ENCODE measurements around the gene SLC6A18. TPM values are rescaled to one million over a fixed set of nuclear protein-coding genes. Genes with fewer than 3 reads are reported as not detected.

SLC6A18 gene
- total RNA-seq, 1 donor from 2014 or later: not detected

DNA sequence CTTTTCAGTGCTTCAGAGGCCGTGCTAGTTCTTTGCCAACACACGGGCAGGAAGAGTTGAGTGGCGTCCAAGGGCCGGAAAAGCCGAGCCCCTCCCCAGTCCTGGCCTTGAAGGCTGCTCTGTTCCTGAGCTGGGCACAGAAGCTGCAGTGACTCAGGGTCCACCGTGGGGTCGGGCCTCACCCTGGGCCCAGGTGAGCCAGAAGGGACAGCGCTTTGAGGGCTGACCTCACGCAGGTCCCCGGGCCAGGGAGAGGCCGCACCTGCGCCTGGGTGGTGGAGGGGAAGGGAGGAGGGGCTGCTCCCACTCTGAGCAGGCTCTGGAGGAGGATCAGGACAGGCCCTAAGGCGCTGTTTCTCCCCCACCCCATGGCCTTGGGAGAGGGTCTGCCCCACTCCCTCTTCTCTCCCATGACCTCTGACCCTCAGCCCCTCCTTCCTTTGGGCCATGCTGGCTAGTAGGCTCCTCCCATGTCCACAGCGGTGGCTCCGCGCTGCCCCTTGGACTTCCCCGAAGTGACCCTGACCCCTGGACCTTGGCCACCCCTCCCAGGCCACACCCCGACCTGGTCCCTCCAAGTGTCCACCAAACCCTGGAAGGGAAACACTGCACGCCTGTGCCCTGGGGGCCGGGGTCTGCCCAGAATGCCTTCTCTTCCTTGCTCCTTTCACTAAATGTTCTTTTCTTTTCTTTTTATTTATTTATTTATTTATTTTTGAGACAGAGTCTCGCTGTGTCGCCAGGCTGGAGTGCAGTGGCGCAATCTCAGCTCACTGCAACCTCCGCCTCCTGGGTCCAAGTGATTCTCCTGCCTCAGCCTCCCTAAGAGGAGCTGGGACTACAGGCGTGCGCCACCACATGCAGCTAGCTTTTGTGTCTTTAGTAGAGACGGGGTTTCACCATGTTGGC is 43.5 kb upstream of the SLC6A18 start:
- H3K4me3 ChIP-seq (ENCODE audit: low read length in 3 of 3): no peak overlapping the region
- no peaks in the 10 kb centered on the region for H3K4me1 ChIP-seq (ENCODE audit: control insufficient read depth in 3 of 3, insufficient read depth in 3 of 3, low read length in 3 of 3)
- no peaks in the 10 kb centered on the region for H3K9me3 ChIP-seq (ENCODE audit: control insufficient read depth in 3 of 3, low read length in 3 of 3)
- no peaks in the 10 kb centered on the region for H3K36me3 ChIP-seq (ENCODE audit: control insufficient read depth in 3 of 3, insufficient read depth in 3 of 3, low read length in 3 of 3)
- no peak overlapping the region for H3K9ac ChIP-seq (ENCODE audit: low read depth in 1 of 3, low read length in 3 of 3)
- H3K27me3 ChIP-seq (ENCODE audit: control insufficient read depth in 3 of 3, insufficient read depth in 3 of 3, low read length in 3 of 3): peaks cover 0 to 25% (median 23%) of the 10 kb centered on the region in 3 donors
- H3K27ac ChIP-seq (ENCODE audit: low read depth, low read length): no peak overlapping the region

DNA sequence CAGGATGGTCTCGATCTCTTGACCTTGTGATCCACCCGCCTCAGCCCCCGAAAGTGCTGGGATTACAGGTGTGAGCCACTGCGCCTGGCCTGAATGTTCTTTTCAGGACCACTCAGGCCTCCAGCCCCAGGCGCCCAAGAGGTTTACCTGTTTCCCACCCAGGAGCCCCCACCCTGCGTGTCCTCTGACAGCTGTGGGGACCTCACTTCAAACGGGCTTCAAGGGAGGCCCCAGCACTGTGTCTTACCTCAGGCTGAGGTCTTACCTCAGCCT is 42.9 kb upstream of the SLC6A18 start:
- no peaks in the 10 kb centered on the region for H3K4me1 ChIP-seq (ENCODE audit: control insufficient read depth in 3 of 3, insufficient read depth in 3 of 3, low read length in 3 of 3)
- H3K9ac ChIP-seq (ENCODE audit: low read depth in 1 of 3, low read length in 3 of 3): no peak overlapping the region

DNA sequence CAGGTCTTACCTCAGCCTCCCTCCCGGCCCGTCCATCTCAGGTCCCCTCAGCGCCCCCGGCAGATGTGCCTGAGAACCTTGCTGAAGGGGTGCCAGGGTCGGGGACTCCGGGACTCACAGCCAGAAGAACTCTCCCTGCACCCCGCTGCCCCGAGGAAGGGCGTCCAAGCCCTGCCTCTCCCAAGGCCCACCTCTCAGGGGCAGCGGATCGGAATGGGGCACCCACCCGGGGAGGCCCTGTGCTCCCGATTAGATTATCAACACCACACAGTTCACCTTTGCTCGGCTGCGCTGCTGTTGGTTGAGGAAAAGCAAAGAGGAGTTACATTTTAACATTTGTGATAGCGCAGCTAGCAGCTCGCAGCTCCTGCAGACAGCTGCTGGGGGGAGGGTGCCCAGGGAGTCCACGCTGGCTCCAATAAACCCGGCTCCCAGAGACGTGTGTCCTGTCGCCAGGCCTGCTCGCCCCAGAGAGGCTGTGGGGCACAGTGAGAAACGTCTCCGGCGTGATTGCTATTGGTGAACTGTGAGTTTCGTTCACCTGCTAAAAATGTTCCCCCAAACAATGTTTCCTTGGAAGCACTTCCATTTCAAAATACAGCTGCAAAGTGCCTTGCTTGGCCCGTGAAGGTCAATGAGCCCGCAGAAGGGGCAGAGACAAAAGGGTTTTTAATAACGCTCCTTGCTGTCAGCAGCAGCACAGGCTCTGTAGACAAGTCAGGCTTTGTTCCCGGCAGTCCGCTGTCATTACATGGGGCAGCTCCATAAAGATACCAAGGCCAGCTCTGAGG is 42.4 kb upstream of the SLC6A18 start:
- Histone ChIP-seq H3K9me3 (ENCODE audit: control insufficient read depth in 3 of 3, low read length in 3 of 3) (no peaks in the 10 kb centered on the region), H3K36me3 (ENCODE audit: control insufficient read depth in 3 of 3, insufficient read depth in 3 of 3, low read length in 3 of 3) (no peaks in the 10 kb centered on the region), H3K27me3 (ENCODE audit: control insufficient read depth in 3 of 3, insufficient read depth in 3 of 3, low read length in 3 of 3) (peaks cover 3 to 30% (median 29%) of the 10 kb centered on the region in 3 donors), H3K27ac (ENCODE audit: low read depth, low read length) (no peak overlapping the region), H3K9ac (ENCODE audit: low read depth in 1 of 3, low read length in 3 of 3) (no peak overlapping the region), H3K4me3 (ENCODE audit: low read length in 3 of 3) (no peak overlapping the region), H3K4me1 (ENCODE audit: control insufficient read depth in 3 of 3, insufficient read depth in 3 of 3, low read length in 3 of 3) (no peaks in the 10 kb centered on the region)

More for the DNA sequence above, 42.9 kb upstream of the SLC6A18 start:
- Histone ChIP-seq H3K27ac (ENCODE audit: low read depth, low read length) (no peak overlapping the region), H3K9me3 (ENCODE audit: control insufficient read depth in 3 of 3, low read length in 3 of 3) (no peaks in the 10 kb centered on the region), H3K36me3 (ENCODE audit: control insufficient read depth in 3 of 3, insufficient read depth in 3 of 3, low read length in 3 of 3) (no peaks in the 10 kb centered on the region), H3K4me3 (ENCODE audit: low read length in 3 of 3) (no peak overlapping the region), H3K27me3 (ENCODE audit: control insufficient read depth in 3 of 3, insufficient read depth in 3 of 3, low read length in 3 of 3) (peaks cover 0 to 25% (median 25%) of the 10 kb centered on the region in 3 donors)

DNA sequence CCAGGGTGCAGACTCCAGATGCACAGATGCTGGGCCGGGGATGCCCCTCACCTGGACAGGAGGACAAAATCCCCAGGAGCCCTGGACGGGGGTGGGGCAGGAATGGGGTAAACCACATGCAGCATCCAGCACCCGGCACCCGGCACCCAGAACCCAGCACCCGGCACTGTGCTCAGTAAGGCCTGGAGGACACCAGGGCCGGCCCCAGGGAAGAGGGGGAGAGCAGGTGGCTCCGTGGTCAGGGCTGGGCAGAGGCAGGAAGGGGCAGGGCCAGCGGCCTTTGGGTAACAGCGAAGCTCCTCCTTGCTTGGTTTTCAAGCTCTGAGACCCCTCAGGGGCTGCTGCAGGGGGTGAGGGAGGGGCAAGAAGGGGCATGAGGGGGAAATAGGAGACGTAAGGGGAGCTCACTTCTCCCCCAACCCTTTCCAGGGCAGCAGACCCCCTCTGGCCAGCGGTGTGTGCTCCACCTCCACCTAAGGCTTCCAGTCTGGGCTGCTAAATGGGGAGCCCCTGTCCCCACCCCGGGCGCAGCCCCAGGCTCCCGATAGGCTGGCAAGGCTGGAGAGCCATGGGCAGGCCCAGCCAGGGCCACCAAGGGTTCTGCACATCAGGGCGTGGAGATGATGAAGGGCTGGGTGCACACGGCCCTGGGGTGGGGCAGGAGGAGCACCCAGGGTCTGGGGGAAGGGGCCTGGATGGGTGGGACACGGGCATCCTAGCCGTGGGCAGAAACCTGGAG is 41.6 kb upstream of the SLC6A18 start:
- Histone ChIP-seq H3K27me3 (ENCODE audit: control insufficient read depth in 3 of 3, insufficient read depth in 3 of 3, low read length in 3 of 3) (peaks cover 8 to 35% (median 33%) of the 10 kb centered on the region in 3 donors), H3K4me1 (ENCODE audit: control insufficient read depth in 3 of 3, insufficient read depth in 3 of 3, low read length in 3 of 3) (no peaks in the 10 kb centered on the region), H3K36me3 (ENCODE audit: control insufficient read depth in 3 of 3, insufficient read depth in 3 of 3, low read length in 3 of 3) (no peaks in the 10 kb centered on the region), H3K9me3 (ENCODE audit: control insufficient read depth in 3 of 3, low read length in 3 of 3) (no peaks in the 10 kb centered on the region), H3K27ac (ENCODE audit: low read depth, low read length) (no peak overlapping the region), H3K4me3 (ENCODE audit: low read length in 3 of 3) (no peak overlapping the region), H3K9ac (ENCODE audit: low read depth in 1 of 3, low read length in 3 of 3) (no peak overlapping the region)

DNA sequence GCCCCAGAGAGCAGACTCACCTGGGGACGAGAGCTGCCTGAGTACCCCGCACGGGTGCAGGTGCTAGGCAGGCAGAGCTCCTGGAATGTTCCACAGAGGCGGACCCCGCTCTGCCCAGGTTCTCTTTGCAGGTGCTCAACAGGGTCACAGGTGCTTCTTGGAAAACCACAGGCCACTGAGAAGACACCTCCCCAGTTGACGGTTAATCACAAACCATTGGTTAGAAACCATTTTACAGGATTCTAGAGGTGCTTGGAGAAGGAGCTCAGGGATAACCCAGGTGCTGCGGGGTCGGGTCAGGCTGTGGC is 41.1 kb upstream of the SLC6A18 start:
- Histone ChIP-seq H3K27me3 (ENCODE audit: control insufficient read depth in 3 of 3, insufficient read depth in 3 of 3, low read length in 3 of 3) (peaks cover 8 to 35% (median 33%) of the 10 kb centered on the region in 3 donors), H3K4me1 (ENCODE audit: control insufficient read depth in 3 of 3, insufficient read depth in 3 of 3, low read length in 3 of 3) (no peaks in the 10 kb centered on the region), H3K9me3 (ENCODE audit: control insufficient read depth in 3 of 3, low read length in 3 of 3) (no peaks in the 10 kb centered on the region), H3K9ac (ENCODE audit: low read depth in 1 of 3, low read length in 3 of 3) (no peak overlapping the region), H3K27ac (ENCODE audit: low read depth, low read length) (no peak overlapping the region), H3K4me3 (ENCODE audit: low read length in 3 of 3) (no peak overlapping the region), H3K36me3 (ENCODE audit: control insufficient read depth in 3 of 3, insufficient read depth in 3 of 3, low read length in 3 of 3) (no peaks in the 10 kb centered on the region)

DNA sequence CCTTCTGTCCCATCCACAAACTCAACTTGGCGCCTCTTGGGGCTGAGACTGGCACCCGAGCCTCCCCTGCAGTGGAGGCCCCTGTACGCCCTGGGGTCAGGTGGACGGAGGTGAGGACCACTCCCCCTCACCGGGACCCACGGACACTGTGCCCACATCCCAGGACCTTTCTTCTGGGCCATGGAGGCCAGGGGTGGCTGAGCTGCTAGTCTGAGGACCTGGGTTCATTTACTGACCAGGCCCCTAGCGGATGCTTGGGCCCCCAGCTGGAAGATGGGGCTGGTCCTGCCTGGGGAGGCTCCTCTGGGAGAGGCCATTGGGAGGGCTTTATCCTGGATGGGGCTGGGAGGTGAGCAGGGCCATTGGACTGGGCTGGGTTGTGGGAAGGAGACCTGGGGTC is 40.7 kb upstream of the SLC6A18 start:
- Histone ChIP-seq H3K36me3 (ENCODE audit: control insufficient read depth in 3 of 3, insufficient read depth in 3 of 3, low read length in 3 of 3) (no peaks in the 10 kb centered on the region), H3K9me3 (ENCODE audit: control insufficient read depth in 3 of 3, low read length in 3 of 3) (no peaks in the 10 kb centered on the region), H3K27ac (ENCODE audit: low read depth, low read length) (no peak overlapping the region), H3K27me3 (ENCODE audit: control insufficient read depth in 3 of 3, insufficient read depth in 3 of 3, low read length in 3 of 3) (peaks cover 8 to 38% (median 36%) of the 10 kb centered on the region in 3 donors), H3K4me1 (ENCODE audit: control insufficient read depth in 3 of 3, insufficient read depth in 3 of 3, low read length in 3 of 3) (no peaks in the 10 kb centered on the region), H3K9ac (ENCODE audit: low read depth in 1 of 3, low read length in 3 of 3) (no peak overlapping the region), H3K4me3 (ENCODE audit: low read length in 3 of 3) (no peak overlapping the region)

DNA sequence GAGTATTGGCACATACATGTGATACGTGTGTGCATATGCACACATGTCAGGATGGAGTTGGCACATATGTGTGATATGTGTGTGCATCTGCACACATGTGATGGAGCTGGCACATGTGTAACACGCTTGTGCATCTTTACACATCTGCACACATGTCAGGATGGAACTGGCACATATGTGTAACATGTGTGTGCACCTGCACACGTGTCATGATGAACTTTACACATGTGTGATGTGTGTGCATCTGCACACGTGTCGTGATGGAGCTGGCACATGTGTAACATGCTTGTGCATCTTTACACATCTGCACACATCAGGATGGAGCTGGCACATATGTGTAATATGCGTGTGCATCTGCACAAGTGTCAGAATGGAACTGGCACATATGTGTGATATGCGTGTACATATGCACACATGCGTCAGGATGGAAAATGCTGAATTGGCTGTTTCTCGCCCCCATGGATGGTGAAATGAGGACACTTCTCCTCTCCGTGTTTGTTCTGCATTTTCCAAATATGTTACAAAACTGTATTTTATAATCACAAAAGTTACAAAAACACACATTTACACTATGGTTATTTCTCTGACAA is 40.0 kb upstream of the SLC6A18 start:
- no peaks in the 10 kb centered on the region for H3K4me1 ChIP-seq (ENCODE audit: control insufficient read depth in 3 of 3, insufficient read depth in 3 of 3, low read length in 3 of 3)
- no peaks in the 10 kb centered on the region for H3K36me3 ChIP-seq (ENCODE audit: control insufficient read depth in 3 of 3, insufficient read depth in 3 of 3, low read length in 3 of 3)
- no peak overlapping the region for H3K27ac ChIP-seq (ENCODE audit: low read depth, low read length)
- peaks cover 8 to 41% (median 39%) of the 10 kb centered on the region in 3 donors for H3K27me3 ChIP-seq (ENCODE audit: control insufficient read depth in 3 of 3, insufficient read depth in 3 of 3, low read length in 3 of 3)
- no peak overlapping the region for H3K4me3 ChIP-seq (ENCODE audit: low read length in 3 of 3)
- no peak overlapping the region for H3K9ac ChIP-seq (ENCODE audit: low read depth in 1 of 3, low read length in 3 of 3)
- H3K9me3 ChIP-seq (ENCODE audit: control insufficient read depth in 3 of 3, low read length in 3 of 3): no peaks in the 10 kb centered on the region

DNA sequence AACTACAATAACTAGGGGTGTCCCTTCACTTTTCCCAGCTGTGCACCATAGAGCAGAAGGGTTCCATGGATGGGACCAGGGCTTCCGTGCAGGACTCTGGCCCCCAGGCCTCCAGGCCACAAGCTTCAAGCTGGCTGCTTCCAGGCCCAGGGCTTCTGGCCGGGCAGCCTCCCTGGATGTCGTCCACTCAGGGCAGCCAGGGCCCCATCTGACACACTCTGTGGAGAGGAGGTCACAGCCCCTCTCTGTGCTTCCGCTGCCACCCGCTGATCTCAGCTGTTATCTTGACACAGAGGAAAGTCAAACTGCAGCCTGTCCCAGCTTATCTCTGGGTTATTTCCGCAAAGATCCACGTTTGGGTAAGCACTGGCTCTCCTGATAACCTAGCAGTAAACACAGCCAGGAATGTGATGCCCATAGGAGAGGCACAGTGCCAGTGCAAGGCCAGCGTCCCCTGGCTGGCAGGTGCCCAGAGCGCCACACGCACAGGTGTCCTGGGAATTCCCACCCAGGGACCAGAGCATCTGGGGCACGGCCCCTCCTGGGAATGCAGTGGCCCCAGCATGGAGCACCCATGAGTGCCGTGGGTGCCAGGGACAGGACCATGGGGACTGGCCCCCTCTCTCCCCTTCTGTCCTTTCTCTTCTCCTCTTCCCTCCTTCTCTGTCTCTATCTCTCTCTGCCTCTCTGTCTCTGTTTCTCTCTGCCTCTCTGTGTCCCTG is 39.4 kb upstream of the SLC6A18 start:
- Histone ChIP-seq H3K27ac (ENCODE audit: low read depth, low read length) (no peak overlapping the region), H3K4me3 (ENCODE audit: low read length in 3 of 3) (no peak overlapping the region), H3K27me3 (ENCODE audit: control insufficient read depth in 3 of 3, insufficient read depth in 3 of 3, low read length in 3 of 3) (peaks cover 14 to 47% (median 43%) of the 10 kb centered on the region in 3 donors), H3K9ac (ENCODE audit: low read depth in 1 of 3, low read length in 3 of 3) (no peak overlapping the region), H3K36me3 (ENCODE audit: control insufficient read depth in 3 of 3, insufficient read depth in 3 of 3, low read length in 3 of 3) (no peaks in the 10 kb centered on the region), H3K4me1 (ENCODE audit: control insufficient read depth in 3 of 3, insufficient read depth in 3 of 3, low read length in 3 of 3) (no peaks in the 10 kb centered on the region), H3K9me3 (ENCODE audit: control insufficient read depth in 3 of 3, low read length in 3 of 3) (no peaks in the 10 kb centered on the region)

Measured in skeletal muscle tissue (tissue), 4 donors.